Skin of body (tissue), 2 donors: ENCODE data around the gene CWF19L1. TPM values are rescaled to one million over a fixed set of nuclear protein-coding genes. Genes with fewer than 3 reads are reported as not detected.

Source experiments
- DNase-seq: peaks from one replicate; lab custom pipeline; 2025; lab: John Stamatoyannopoulos, UW
- total RNA-seq: library from RNA; depleted of rRNA; stranded (reverse); fragments of >200 nt; gene quantifications from one replicate; pipeline ENCODE4 v1.2.3, GENCODE V29; 2014

Gene CWF19L1
- total RNA-seq, 1 donor from 2014 or later: 22.8 TPM

GRCh38 chr10:100253041-100253440 lies 14.4 kb downstream of the CWF19L1 start:
- no peak for DNase-seq

- no peak for DNase-seq
These were observed 18.6 kb downstream of the CWF19L1 start for GRCh38 chr10:100248820-100249219.

- no peak for DNase-seq
These were observed 21.8 kb downstream of the CWF19L1 start for GRCh38 chr10:100245484-100246220.

GRCh38 chr10:100239851-100240250 lies 27.6 kb downstream of the CWF19L1 start:
- DNase-seq: no peak

- DNase-seq: no peak
These were observed 29.0 kb downstream of the CWF19L1 start for GRCh38 chr10:100238429-100238828.

- DNase-seq: peak; percentile 0
These were observed 35.3 kb downstream of the CWF19L1 start for GRCh38 chr10:100232101-100232500.

GRCh38 chr10:100229819-100230422 lies 37.5 kb downstream of the CWF19L1 start:
- no peak for DNase-seq

- DNase-seq: no peak
These were observed 43.6 kb downstream of the CWF19L1 start for GRCh38 chr10:100223879-100224278.

- DNase-seq: no peak
These were observed 44.9 kb downstream of the CWF19L1 start for GRCh38 chr10:100222529-100222928.

GRCh38 chr10:100216006-100216405 lies 51.4 kb downstream of the CWF19L1 start:
- DNase-seq: no peak

- no peak for DNase-seq
These were observed 58.1 kb downstream of the CWF19L1 start for GRCh38 chr10:100209303-100209702.

GRCh38 chr10:100208276-100208675 lies 59.2 kb downstream of the CWF19L1 start:
- no peak for DNase-seq

- no peak for DNase-seq
These were observed 63.1 kb downstream of the CWF19L1 start for GRCh38 chr10:100204370-100204769.

GRCh38 chr10:100201549-100201948 lies 65.9 kb downstream of the CWF19L1 start:
- DNase-seq: no peak

GRCh38 chr10:100194711-100195110 lies 72.7 kb downstream of the CWF19L1 start:
- DNase-seq: no peak

- DNase-seq: peak; percentile 1
These were observed 75.1 kb downstream of the CWF19L1 start for GRCh38 chr10:100192350-100192749.

GRCh38 chr10:100186253-100187212 lies 80.9 kb downstream of the CWF19L1 start:
- DNase-seq: peak; percentile 84

- peak; percentile 94 for DNase-seq
These were observed 81.8 kb downstream of the CWF19L1 start, which contains the start of gene ERLIN1 for GRCh38 chr10:100185364-100186252. TSS of gene ERLIN1 (minus strand) at chr10:100186029. CDS start at chr10:100185626, 403 bp downstream.

GRCh38 chr10:100184840-100185239 lies 82.6 kb downstream of the CWF19L1 start:
- peak; percentile 2 for DNase-seq

GRCh38 chr10:100184426-100184825 lies 83.0 kb downstream of the CWF19L1 start:
- DNase-seq: no peak

GRCh38 chr10:100183481-100183880 lies 84.0 kb downstream of the CWF19L1 start:
- DNase-seq: peak; percentile 2
